K562 (cell line): Measurements from ENCODE around the gene NRN1. TPM values are rescaled to one million over a fixed set of nuclear protein-coding genes. Genes with fewer than 3 reads are reported as not detected.

ENCODE experiments used
- ATAC-seq: fragments of 200-7000 bp; cut with Tn5 transposase; 3 replicates; pipeline ENCODE4 v1.9.1; 2020; ENCODE audit warnings: moderate library complexity
- BruUV-seq: library from RNA; stranded (reverse); fragments of 400-500 nt; replicated peaks from 2 replicates; lab custom pipeline; 2021; lab: Mats Ljungman, UMichigan
- CTCF ChIA-PET: fragments of 300-600 bp; formaldehyde crosslinking; extraction: SDS; loops from one replicate; lab custom pipeline; 2021; ENCODE audit warnings: low intra/inter-chr PET ratio; lab: Yijun Ruan, JAX
- POLR2A ChIA-PET: fragments of 300-600, 350-650 bp; sonication (Branson Sonifier 250); formaldehyde crosslinking; extraction: SDS; loops from one replicate; lab custom pipeline; 2021; ENCODE audit warnings: antibody characterized with exemption, inconsistent platforms; lab: Yijun Ruan, JAX
- DNase-seq, 4 experiments: peaks; one replicate each; pipeline versions ENCODE4 v3.0.0 to v3.0.0-alpha.2; 2011 to 2018; ENCODE audit warnings: low spot score in 3 of 4, mixed read lengths in 3 of 4; ENCODE audit errors: extremely low read depth in 1 of 4
- FAIRE-seq: peaks from 2 replicates; lab custom pipeline; 2011; peaks lifted over from hg19 to GRCh38; lab: Jason Lieb, UNC
- H2AFZ ChIP-seq: 2 replicates; pipeline ENCODE4 v1.6.0; 2011; ENCODE audit warnings: low read depth, low read length, control low read depth, inconsistent platforms
- H3K27ac ChIP-seq: fragments of 200-600 bp; 3 replicates; pipeline ENCODE4 v1.8.0; 2011; ENCODE audit warnings: low read depth, mild to moderate bottlenecking, control low read depth, inconsistent platforms, low read length, moderate library complexity, mixed read lengths; ENCODE audit errors: extremely low read depth
- H3K27me3 ChIP-seq, 2 experiments: fragments of 300-600 bp in 1 of 2; 2 replicates in 1 of 2; 3 replicates in 1 of 2; pipeline versions ENCODE4 v1.6.0 to v1.8.0; 2011; ENCODE audit warnings: inconsistent platforms in 2 of 2, low read length in 2 of 2, mild to moderate bottlenecking in 1 of 2, mixed read lengths in 1 of 2, moderate library complexity in 1 of 2; ENCODE audit not compliant: control insufficient read depth in 2 of 2, insufficient read depth in 2 of 2
- H3K36me3 ChIP-seq: fragments of 300-600 bp; 3 replicates; pipeline ENCODE4 v1.8.0; 2011; ENCODE audit warnings: mild to moderate bottlenecking, low read length, inconsistent platforms; ENCODE audit not compliant: control insufficient read depth, insufficient read depth
- H3K4me1 ChIP-seq, 2 experiments: fragments of 200-600 bp in 1 of 2; replicated peaks in 1 of 2; 2 replicates in 1 of 2; 3 replicates in 1 of 2; pipeline versions ENCODE4 v1.5.1 to v1.8.0; 2011; ENCODE audit warnings: inconsistent platforms in 2 of 2, low read length in 2 of 2, mild to moderate bottlenecking in 1 of 2, mixed read lengths in 1 of 2, moderate library complexity in 1 of 2; ENCODE audit not compliant: control insufficient read depth in 2 of 2, insufficient read depth in 2 of 2
- H3K4me2 ChIP-seq: 2 replicates; pipeline ENCODE4 v1.6.1; 2011; ENCODE audit warnings: low read length, control low read depth, inconsistent platforms, mixed read lengths; ENCODE audit not compliant: insufficient read depth
- H3K4me3 ChIP-seq: fragments of 200-600 bp; sonication (generic), shearing (Covaris generic); 2 replicates; pipeline ENCODE4 v1.5.1; 2016; ENCODE audit warnings: control low read depth, inconsistent platforms
- H3K79me2 ChIP-seq: fragments of 200-600 bp; 3 replicates; pipeline ENCODE4 v1.8.0; 2011; ENCODE audit warnings: low read length, inconsistent platforms; ENCODE audit not compliant: control insufficient read depth, insufficient read depth
- H3K9ac ChIP-seq, 2 experiments: 2 replicates each; pipeline versions ENCODE4 v1.6.0 to v1.6.1; 2011; ENCODE audit warnings: low read depth in 2 of 2, low read length in 2 of 2, control low read depth in 1 of 2, inconsistent platforms in 1 of 2, mild to moderate bottlenecking in 1 of 2, mixed read lengths in 1 of 2; ENCODE audit not compliant: insufficient read depth in 1 of 2
- H3K9me1 ChIP-seq: one replicate; pipeline ENCODE4 v1.6.0; 2011; ENCODE audit warnings: inconsistent platforms, mild to moderate bottlenecking, low read length, moderate library complexity; ENCODE audit not compliant: control insufficient read depth, insufficient read depth
- H3K9me3 ChIP-seq: replicated peaks from 2 replicates; pipeline ENCODE4 v1.5.1; 2011; ENCODE audit warnings: low read depth, low read length, inconsistent platforms; ENCODE audit not compliant: control insufficient read depth, insufficient read depth
- H4K20me1 ChIP-seq: replicated peaks from 2 replicates; pipeline ENCODE4 v1.6.1; 2011; ENCODE audit warnings: low read length, inconsistent platforms, mixed read lengths; ENCODE audit not compliant: control insufficient read depth, insufficient read depth
- E4F1 ChIP-seq: fragments of 250-450 bp; sonication (Bioruptor Pico); IDR thresholded peaks from 2 replicates; pipeline ENCODE4 v1.5.0; 2021; ENCODE audit warnings: mild to moderate bottlenecking, borderline replicate concordance
- NR1H2 ChIP-seq: sonication (generic); formaldehyde crosslinking; IDR thresholded peaks from 2 replicates; pipeline ENCODE4 v1.4.0; 2020; ENCODE audit warnings: mild to moderate bottlenecking, missing genetic modification reagents
- SLC30A9 ChIP-seq: fragments of 250-450 bp; sonication (Bioruptor Pico); IDR thresholded peaks from 2 replicates; pipeline ENCODE4 v1.8.0; 2022; ENCODE audit warnings: mild to moderate bottlenecking, moderate library complexity
- ZNF77 ChIP-seq: fragments of 250-450 bp; sonication (Bioruptor Pico); IDR thresholded peaks from 2 replicates; pipeline ENCODE4 v1.5.0; 2020
- WGBS: fragments of 100-300 bp; shearing (Covaris generic); methylation state at CpG from one replicate; pipeline ENCODE4 v1.1.6; 2016; ENCODE audit warnings: low coverage, mixed read lengths; ENCODE audit not compliant: insufficient coverage; ENCODE audit errors: missing lambda C conversion rate; 5-methylcytosine and 5-hydroxymethylcytosine counted together
- in situ Hi-C: fragments of 300-500 bp; cut with MboI; formaldehyde crosslinking; loops from 4 replicates; pipeline ENCODE4 v1.15.0; 2018; ENCODE audit warnings: inconsistent platforms, mixed read lengths
- intact Hi-C: fragments of 100-400 bp; cut with micrococcal nuclease; formaldehyde crosslinking; loops from 2 replicates; pipeline ENCODE4 v1.14.2; 2022
- polyA plus RNA-seq, 8 experiments: library from polyadenylated mRNA; depleted of rRNA in 4 of 8; stranded (reverse) in 5 of 8; unstranded in 3 of 8; fragments of >200 nt; fragmentation: Nextera tagmentation in 2 of 8; fragmentation: Illumina TruSeq in 1 of 8; extraction: Ambion mirVana in 2 of 8; extraction: Trizol in 1 of 8; gene quantifications; 2 replicates each; pipeline versions ENCODE4 v1.2.1 to v1.2.3, GENCODE V29; 2011 to 2014; ENCODE audit warnings: inconsistent platforms in 1 of 8, missing spikeins in 1 of 8
- total RNA-seq, 7 experiments: library from RNA; depleted of rRNA in 6 of 7; stranded (reverse); fragments of >200 nt in 6 of 7; fragmentation: Illumina TruSeq in 2 of 7; extraction: Trizol in 2 of 7; gene quantifications; 2 replicates each; pipeline versions ENCODE4 v1.2.1 to v1.2.3, GENCODE V29; 2011 to 2021; ENCODE audit warnings: low replicate concordance in 1 of 7

NRN1 gene
- total and polyA plus RNA-seq, 9 of the 15 experiments (the other 6 are each of a cell fraction or from before 2014, with no cell fraction given) = not detected

- intact Hi-C loops = no loop called here
- no TSS peak for BruUV-seq
- H4K20me1 ChIP-seq = peaks cover 3% of the 10 kb centered on the region; the same call in 1 of the 2 replicates
- H3K79me2 ChIP-seq = no peaks in the 10 kb centered on the region
- no peak overlapping the region for H3K4me2 ChIP-seq
- POLR2A ChIA-PET = interaction anchor here (0.6 kb wide), 1 partner anchor 12 kb away, joined by 3 read pairs; no protein-coding TSS in a partner anchor
- FAIRE-seq (no peak), DNase-seq (no peak), ATAC-seq (no peak)
- H3K27ac ChIP-seq = no peak overlapping the region
- WGBS = 3% methylated on average over 10 of the region's 10 CpGs
- H3K9me3 ChIP-seq = no peaks in the 10 kb centered on the region
- TF ChIP-seq SLC30A9 (CRISPR knock-in tag) (no peak), ZNF77 (no peak), E4F1 (no peak), NR1H2 (CRISPR knock-in tag) (no peak)
- H2AFZ ChIP-seq = no peak overlapping the region
- H3K27me3 ChIP-seq = peaks cover 35 to 55% of the 10 kb centered on the region in 2 experiments; a peak in 4 of 5 replicates
- no peaks in the 10 kb centered on the region for H3K36me3 ChIP-seq
- in situ Hi-C loops = no loop called here
- H3K9me1 ChIP-seq = no peaks in the 10 kb centered on the region
- CTCF ChIA-PET = interaction anchor here (0.7 kb wide), 1 partner anchor 962 kb away, joined by 3 read pairs; no protein-coding TSS in a partner anchor
- H3K4me1 ChIP-seq = peaks cover 0 to 15% of the 10 kb centered on the region in 2 experiments; a peak in 2 of 5 replicates
- 0 out of 4 replicates have a peak overlapping the region, but pooled peaks of 1 of the 2 experiments have one; percentile 7 for H3K9ac ChIP-seq
- H3K4me3 ChIP-seq = no peak overlapping the region
These were observed 14.0 kb downstream of the NRN1 start for GRCh38 chr6:5992551-5993225.
